ENCODE results near the gene CREB3.
A peak's percentile ranks its signal among the peaks of the same experiment; 100 is the strongest.

Gene CREB3

GRCh38 chr9:35728041-35728971 lies 4.2 kb upstream of the CREB3 start:
- peak; percentile 65 to 68 for DNase-seq

- no peak for DNase-seq
Measured at GRCh38 chr9:35729101-35729500, 3.4 kb upstream of the CREB3 start.

GRCh38 chr9:35729700-35730485 lies 2.6 kb upstream of the CREB3 start:
- DNase-seq = peak; percentile 55 to 84

GRCh38 chr9:35730486-35730854 lies 2.0 kb upstream of the CREB3 start:
- no peak for DNase-seq

GRCh38 chr9:35731415-35732184 lies 866 bp upstream of the CREB3 start:
- peak; percentile 17 to 23 for DNase-seq

GRCh38 chr9:35732800-35733541 lies 505 bp downstream of the CREB3 start:
- peak; percentile 54 to 73 for DNase-seq

- no peak for DNase-seq
Measured at GRCh38 chr9:35734096-35734495, 1.6 kb downstream of the CREB3 start.

GRCh38 chr9:35736201-35736633 lies 3.8 kb downstream of the CREB3 start:
- peak; percentile 88 to 93 for DNase-seq

- no peak for DNase-seq
Measured at GRCh38 chr9:35737143-35737542, 4.7 kb downstream of the CREB3 start.

- no peak for DNase-seq
Measured at GRCh38 chr9:35738186-35738585, 5.7 kb downstream of the CREB3 start.

GRCh38 chr9:35738924-35739323 lies 6.5 kb downstream of the CREB3 start:
- no peak for DNase-seq

GRCh38 chr9:35740243-35740642 lies 7.8 kb downstream of the CREB3 start:
- DNase-seq = no peak

GRCh38 chr9:35741740-35742139 lies 9.3 kb downstream of the CREB3 start:
- DNase-seq = no peak

GRCh38 chr9:35743452-35743851 lies 11.0 kb downstream of the CREB3 start:
- peak in 1 of 2 experiments; percentile 27 for DNase-seq

GRCh38 chr9:35743880-35744518 lies 11.5 kb downstream of the CREB3 start:
- DNase-seq = no peak

- no peak for DNase-seq
Measured at GRCh38 chr9:35745569-35745968, 13.1 kb downstream of the CREB3 start.

GRCh38 chr9:35746583-35746982 lies 14.1 kb downstream of the CREB3 start:
- no peak for DNase-seq

- no peak for DNase-seq
Measured at GRCh38 chr9:35748242-35748857, 15.9 kb downstream of the CREB3 start.

GRCh38 chr9:35748858-35749514 lies 16.5 kb downstream of the CREB3 start, which contains the start of the genes GBA2 and RGP1:
TSS of gene GBA2 (minus strand) at chr9:35749228. CDS start at chr9:35748704, 524 bp downstream.
TSS of gene RGP1 (plus strand) at chr9:35749287. CDS start at chr9:35749756, 469 bp downstream.
- peak; percentile 43 to 54 for DNase-seq

GRCh38 chr9:35749515-35750255 lies 17.2 kb downstream of the CREB3 start:
- peak in 1 of 2 experiments; percentile 17 for DNase-seq

All from Kasumi-1 (cell line).